K562 (cell line): ENCODE measurements around the gene OMP. TPM values are rescaled to one million over a fixed set of nuclear protein-coding genes. Genes with fewer than 3 reads are reported as not detected.

Experiments used
- ARID2 ChIP-seq: fragments of 450-650 bp; IDR thresholded peaks from 2 replicates; pipeline ENCODE4 v1.6.1; 2017; ENCODE audit warnings: antibody characterized with exemption, mild to moderate bottlenecking
- CEBPG ChIP-seq, 3 experiments: fragments of 200-800 bp in 1 of 3; sonication (Bioruptor generic) in 1 of 3; sonication (generic) in 1 of 3; formaldehyde crosslinking in 1 of 3; IDR thresholded peaks in 2 of 3; conservative IDR thresholded peaks in 1 of 3; 2 replicates each; pipeline versions ENCODE4 v1.6.1 to v1.8.0; 2016 to 2022; ENCODE audit warnings: missing compliant biosample characterization in 2 of 3, missing genetic modification characterization in 2 of 3, mild to moderate bottlenecking in 1 of 3, missing genetic modification reagents in 1 of 3
- CSDE1 ChIP-seq, 2 experiments: fragments of 450-650 bp; IDR thresholded peaks; 2 replicates each; pipeline ENCODE4 v1.6.1; 2016; ENCODE audit warnings: mild to moderate bottlenecking in 1 of 2
- E2F4 ChIP-seq: sonication (generic); formaldehyde crosslinking; IDR thresholded peaks from 2 replicates; pipeline ENCODE4 v1.8.0; 2022; ENCODE audit warnings: mild to moderate bottlenecking, low read depth, missing genetic modification reagents
- FOXP1 ChIP-seq: sonication (generic); formaldehyde crosslinking; IDR thresholded peaks from 2 replicates; pipeline ENCODE4 v1.8.0; 2022; ENCODE audit warnings: mild to moderate bottlenecking, missing genetic modification reagents
- GABPB2 ChIP-seq: fragments of 250-450 bp; sonication (Bioruptor Pico); conservative IDR thresholded peaks from 2 replicates; pipeline ENCODE4 v1.5.1; 2021; ENCODE audit warnings: mild to moderate bottlenecking
- GMEB1 ChIP-seq: fragments of 250-450 bp; sonication (Bioruptor Pico); IDR thresholded peaks from 2 replicates; pipeline ENCODE4 v1.4.0; 2020; ENCODE audit warnings: mild to moderate bottlenecking
- GTF2A2 ChIP-seq: IDR thresholded peaks from 2 replicates; pipeline ENCODE4 v1.6.1; 2016; ENCODE audit warnings: mild to moderate bottlenecking, missing genetic modification characterization, missing compliant biosample characterization
- JUN ChIP-seq, 2 experiments: sonication (generic) in 1 of 2; formaldehyde crosslinking in 1 of 2; IDR thresholded peaks; 2 replicates each; pipeline versions ENCODE4 v1.6.1 to v1.8.0; 2012 to 2022; ENCODE audit warnings: borderline replicate concordance in 2 of 2, mild to moderate bottlenecking in 2 of 2, improper control_type of control experiment in 1 of 2, low read depth in 1 of 2, low read length in 1 of 2, missing genetic modification reagents in 1 of 2
- LARP7 ChIP-seq: fragments of 450-650 bp; IDR thresholded peaks from 2 replicates; pipeline ENCODE4 v1.6.1; 2016
- MXD1 ChIP-seq: fragments of 250-450 bp; sonication (Bioruptor Pico); IDR thresholded peaks from 2 replicates; pipeline ENCODE4 v1.8.0; 2021; ENCODE audit warnings: borderline replicate concordance, mild to moderate bottlenecking, moderate library complexity; ENCODE audit not compliant: poor library complexity, severe bottlenecking
- NFE2 ChIP-seq: IDR thresholded peaks from 2 replicates; pipeline ENCODE4 v1.6.1; 2014; ENCODE audit warnings: antibody characterized with exemption, low read depth
- POLR2AphosphoS2 ChIP-seq: IDR thresholded peaks from 2 replicates; pipeline ENCODE4 v1.6.1; 2012; ENCODE audit warnings: low read length, improper control_type of control experiment
- POLR2AphosphoS5 ChIP-seq: IDR thresholded peaks from 2 replicates; pipeline ENCODE4 v1.6.1; 2011; ENCODE audit warnings: mild to moderate bottlenecking, low read depth, low read length, moderate library complexity; ENCODE audit not compliant: control insufficient read depth, insufficient read depth
- POLR3G ChIP-seq: IDR thresholded peaks from 2 replicates; pipeline ENCODE4 v1.6.1; 2011; ENCODE audit not compliant: insufficient read length, insufficient replicate concordance; ENCODE audit errors: extremely low read depth
- PPARD ChIP-seq: fragments of 250-450 bp; sonication (Bioruptor Pico); IDR thresholded peaks from 2 replicates; pipeline ENCODE4 v1.8.0; 2022; ENCODE audit warnings: inconsistent platforms, mild to moderate bottlenecking, moderate library complexity
- SRSF3 ChIP-seq: fragments of 200-400 bp; formaldehyde crosslinking; IDR thresholded peaks from 2 replicates; pipeline ENCODE4 v1.6.1; 2016; ENCODE audit warnings: mild to moderate bottlenecking, low read length, moderate library complexity; ENCODE audit not compliant: insufficient read depth
- TSC22D4 ChIP-seq: fragments of 450-650 bp; IDR thresholded peaks from 2 replicates; pipeline ENCODE4 v1.6.1; 2016; ENCODE audit warnings: missing genetic modification characterization, missing biosample characterization, control low read depth
- YY1 ChIP-seq, 3 experiments: IDR thresholded peaks; 2 replicates each; pipeline ENCODE4 v1.6.1; 2011; ENCODE audit warnings: low read length in 2 of 3, mild to moderate bottlenecking in 2 of 3, moderate library complexity in 2 of 3, borderline replicate concordance in 1 of 3, control low read depth in 1 of 3, low read depth in 1 of 3; ENCODE audit not compliant: insufficient read depth in 3 of 3, insufficient replicate concordance in 2 of 3, control insufficient read depth in 1 of 3, insufficient read length in 1 of 3; ENCODE audit errors: extremely low read depth in 1 of 3
- polyA plus RNA-seq, 8 experiments: library from polyadenylated mRNA; depleted of rRNA in 4 of 8; stranded (reverse) in 5 of 8; unstranded in 3 of 8; fragments of >200 nt; fragmentation: Nextera tagmentation in 2 of 8; fragmentation: Illumina TruSeq in 1 of 8; extraction: Ambion mirVana in 2 of 8; extraction: Trizol in 1 of 8; gene quantifications; 2 replicates each; pipeline versions ENCODE4 v1.2.1 to v1.2.3, GENCODE V29; 2011 to 2014; ENCODE audit warnings: inconsistent platforms in 1 of 8, missing spikeins in 1 of 8
- total RNA-seq, 7 experiments: library from RNA; depleted of rRNA in 6 of 7; stranded (reverse); fragments of >200 nt in 6 of 7; fragmentation: Illumina TruSeq in 2 of 7; extraction: Trizol in 2 of 7; gene quantifications; 2 replicates each; pipeline versions ENCODE4 v1.2.1 to v1.2.3, GENCODE V29; 2011 to 2021; ENCODE audit warnings: low replicate concordance in 1 of 7

The OMP gene
- total and polyA plus RNA-seq, 9 of the 15 experiments (the other 6 are each of a cell fraction or from before 2014, with no cell fraction given) = not detected

GRCh38 chr11:77066229-77067042 is 36.2 kb upstream of the OMP start, which contains the start of gene CAPN5 (continued):
- TF ChIP-seq E2F4 = no peak
- TF ChIP-seq YY1 (IDR thresholded peaks at IDR 0.05; ENCODE audit: borderline replicate concordance in 1 of 3, control insufficient read depth in 1 of 3, extremely low read depth in 1 of 3, insufficient read depth in 3 of 3, insufficient read length in 1 of 3, insufficient replicate concordance in 2 of 3, low read depth in 1 of 3, low read length in 2 of 3) = no peak
- no peak for TF ChIP-seq POLR2AphosphoS5
- TF ChIP-seq TSC22D4 = no peak
- no peak for TF ChIP-seq NFE2
- TF ChIP-seq MXD1 (CRISPR knock-in tag) = no peak
- no peak for TF ChIP-seq POLR3G
- no peak for TF ChIP-seq POLR2AphosphoS2
- TF ChIP-seq SRSF3 = no peak
- TF ChIP-seq GTF2A2 = no peak
- no peak for TF ChIP-seq ARID2
- TF ChIP-seq FOXP1 = no peak
- TF ChIP-seq JUN (IDR thresholded peaks at IDR 0.05; ENCODE audit: borderline replicate concordance, low read depth, low read length) = no peak
- TF ChIP-seq JUN (CRISPR knock-in tag; IDR thresholded peaks at IDR 0.05; ENCODE audit: borderline replicate concordance) = no peak
- no peak for TF ChIP-seq CEBPG (CRISPR knock-in tag; IDR thresholded peaks at IDR 0.05)
- TF ChIP-seq CEBPG (tag; conservative IDR thresholded peaks at IDR 0.05 in 1 of 2, IDR thresholded peaks at IDR 0.05 in 1 of 2) = no peak
- no peak for TF ChIP-seq GMEB1
- TF ChIP-seq PPARD (CRISPR knock-in tag) = no peak
- TF ChIP-seq GABPB2 (CRISPR knock-in tag) = no peak
- no peak for TF ChIP-seq LARP7
- TF ChIP-seq CSDE1 (IDR thresholded peaks at IDR 0.05) = no peak
